ENCODE measurements around the gene MYL11.

MYL11 gene

GRCh38 chr16:30346286-30346685 is 28.3 kb upstream of the MYL11 start:
- no peak for DNase-seq (ENCODE audit: low read depth)
- TF ChIP-seq MYC (IDR thresholded peaks at IDR 0.05; ENCODE audit: low read depth, low read length) (no peak), POLR2A (IDR thresholded peaks at IDR 0.05; ENCODE audit: extremely low read depth, insufficient read length) (no peak), CTCF (IDR thresholded peaks at IDR 0.05; ENCODE audit: low read depth, low read length) (no peak), MAX (IDR thresholded peaks at IDR 0.05; ENCODE audit: low read depth, low read length) (no peak)
- no peak overlapping the region for H3K4me3 ChIP-seq (ENCODE audit: low read depth, low read length)

GRCh38 chr16:30348113-30348512 is 26.5 kb upstream of the MYL11 start:
- DNase-seq (ENCODE audit: low read depth) = no peak
- no peak overlapping the region for H3K4me3 ChIP-seq (ENCODE audit: low read depth, low read length)
- TF ChIP-seq CTCF (IDR thresholded peaks at IDR 0.05; ENCODE audit: low read depth, low read length) (no peak), MAX (IDR thresholded peaks at IDR 0.05; ENCODE audit: low read depth, low read length) (no peak), MYC (IDR thresholded peaks at IDR 0.05; ENCODE audit: low read depth, low read length) (no peak), POLR2A (IDR thresholded peaks at IDR 0.05; ENCODE audit: extremely low read depth, insufficient read length) (no peak)

GRCh38 chr16:30348929-30349328 is 25.7 kb upstream of the MYL11 start:
- TF ChIP-seq MYC (IDR thresholded peaks at IDR 0.05; ENCODE audit: low read depth, low read length) = no peak
- no peak for TF ChIP-seq CTCF (IDR thresholded peaks at IDR 0.05; ENCODE audit: low read depth, low read length)
- DNase-seq (ENCODE audit: low read depth) = no peak
- no peak overlapping the region for H3K4me3 ChIP-seq (ENCODE audit: low read depth, low read length)

- peak; percentile 47 for DNase-seq (ENCODE audit: low read depth)
- no peak overlapping the region for H3K4me3 ChIP-seq (ENCODE audit: low read depth, low read length)
- TF ChIP-seq MAX (IDR thresholded peaks at IDR 0.05; ENCODE audit: low read depth, low read length) (no peak), POLR2A (IDR thresholded peaks at IDR 0.05; ENCODE audit: extremely low read depth, insufficient read length) (no peak), MYC (IDR thresholded peaks at IDR 0.05; ENCODE audit: low read depth, low read length) (no peak), CTCF (IDR thresholded peaks at IDR 0.05; ENCODE audit: low read depth, low read length) (no peak)
Observed at GRCh38 chr16:30349675-30350074, 24.9 kb upstream of the MYL11 start.

- peak; percentile 47 for DNase-seq (ENCODE audit: low read depth)
- no peak for TF ChIP-seq MYC (IDR thresholded peaks at IDR 0.05; ENCODE audit: low read depth, low read length)
- TF ChIP-seq CTCF (IDR thresholded peaks at IDR 0.05; ENCODE audit: low read depth, low read length) = no peak
- TF ChIP-seq MAX (IDR thresholded peaks at IDR 0.05; ENCODE audit: low read depth, low read length) = no peak
- no peak for TF ChIP-seq POLR2A (IDR thresholded peaks at IDR 0.05; ENCODE audit: extremely low read depth, insufficient read length)
- no peak overlapping the region for H3K4me3 ChIP-seq (ENCODE audit: low read depth, low read length)
Observed at GRCh38 chr16:30350134-30350871, 24.3 kb upstream of the MYL11 start.

All from NB4 (cell line).